Suprapubic skin (tissue), 3 donors: ENCODE measurements around the gene ADAT3.

ENCODE experiments used
- EP300 ChIP-seq: sonication (generic); formaldehyde crosslinking; IDR thresholded peaks from one replicate; pipeline ENCODE4 v1.6.1; 2017; ENCODE audit warnings: antibody characterized with exemption
- POLR2A ChIP-seq, 2 donors: fragments of 450-650 bp; IDR thresholded peaks; one replicate each; pipeline ENCODE4 v1.6.1; 2017; ENCODE audit warnings: antibody characterized with exemption in 2 of 2, mild to moderate bottlenecking in 2 of 2, moderate library complexity in 2 of 2
- TF ChIP-seq, protein P1 (sequence below), 2 donors: fragments of 200-600 bp in 1 of 2; fragments of 450-650 bp in 1 of 2; sonication (generic) in 1 of 2; IDR thresholded peaks; one replicate each; pipeline ENCODE4 v1.5.1; 2016 to 2019; ENCODE audit warnings: antibody characterized with exemption in 2 of 2, mild to moderate bottlenecking in 1 of 2, moderate library complexity in 1 of 2

DNA sequence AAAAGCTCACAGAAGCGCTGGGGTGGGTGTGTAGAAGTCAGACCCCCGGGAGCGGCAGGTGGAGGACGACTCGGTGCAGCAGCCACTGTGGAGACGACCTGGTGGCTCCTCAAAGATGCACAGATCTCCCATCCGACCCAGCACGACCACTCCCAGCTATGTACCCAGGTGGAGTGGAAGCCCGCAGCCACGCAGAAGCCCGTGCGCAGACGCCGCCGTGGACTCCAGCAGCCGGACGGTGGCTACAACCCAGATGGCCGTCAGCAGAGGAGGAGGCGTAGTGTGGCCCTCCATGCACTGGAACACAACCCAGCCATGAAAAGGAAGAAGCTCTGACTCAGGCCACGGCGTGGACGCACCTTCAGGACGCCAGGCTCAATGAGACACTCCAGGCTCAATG is 57.5 kb downstream of the ADAT3 start:
- TF ChIP-seq POLR2A (IDR thresholded peaks at IDR 0.05) (no peak), EP300 (no peak)
- TF ChIP-seq, protein P1, sequence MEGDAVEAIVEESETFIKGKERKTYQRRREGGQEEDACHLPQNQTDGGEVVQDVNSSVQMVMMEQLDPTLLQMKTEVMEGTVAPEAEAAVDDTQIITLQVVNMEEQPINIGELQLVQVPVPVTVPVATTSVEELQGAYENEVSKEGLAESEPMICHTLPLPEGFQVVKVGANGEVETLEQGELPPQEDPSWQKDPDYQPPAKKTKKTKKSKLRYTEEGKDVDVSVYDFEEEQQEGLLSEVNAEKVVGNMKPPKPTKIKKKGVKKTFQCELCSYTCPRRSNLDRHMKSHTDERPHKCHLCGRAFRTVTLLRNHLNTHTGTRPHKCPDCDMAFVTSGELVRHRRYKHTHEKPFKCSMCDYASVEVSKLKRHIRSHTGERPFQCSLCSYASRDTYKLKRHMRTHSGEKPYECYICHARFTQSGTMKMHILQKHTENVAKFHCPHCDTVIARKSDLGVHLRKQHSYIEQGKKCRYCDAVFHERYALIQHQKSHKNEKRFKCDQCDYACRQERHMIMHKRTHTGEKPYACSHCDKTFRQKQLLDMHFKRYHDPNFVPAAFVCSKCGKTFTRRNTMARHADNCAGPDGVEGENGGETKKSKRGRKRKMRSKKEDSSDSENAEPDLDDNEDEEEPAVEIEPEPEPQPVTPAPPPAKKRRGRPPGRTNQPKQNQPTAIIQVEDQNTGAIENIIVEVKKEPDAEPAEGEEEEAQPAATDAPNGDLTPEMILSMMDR (IDR thresholded peaks at IDR 0.05) = no peak
